Loucy (cell line): ENCODE data around the gene SYNGR2.
A peak's percentile ranks its signal among the peaks of the same experiment; 100 is the strongest.

Source experiments
- H2AFZ ChIP-seq: fragments of 200-600 bp; sonication (generic); 2 replicates; pipeline ENCODE4 v1.6.0; 2016; ENCODE audit warnings: antibody characterized with exemption, mild to moderate bottlenecking, low read length, moderate library complexity
- H3F3A ChIP-seq: fragments of 200-600 bp; 2 replicates; pipeline ENCODE4 v1.6.0; 2016; ENCODE audit warnings: antibody characterized with exemption, low read depth, mild to moderate bottlenecking
- H3K27me3 ChIP-seq: fragments of 200-600 bp; sonication (generic); 2 replicates; pipeline ENCODE4 v1.6.1; 2014; ENCODE audit warnings: low read length, mild to moderate bottlenecking; ENCODE audit not compliant: insufficient read depth, poor library complexity, severe bottlenecking
- H3K36me3 ChIP-seq: fragments of 200-600 bp; sonication (generic); 2 replicates; pipeline ENCODE4 v1.6.1; 2016; ENCODE audit warnings: low read length; ENCODE audit not compliant: insufficient read depth
- H3K4me1 ChIP-seq: fragments of 200-600 bp; sonication (generic); 2 replicates; pipeline ENCODE4 v1.5.1; 2014; ENCODE audit warnings: low read length, mild to moderate bottlenecking; ENCODE audit not compliant: insufficient read depth, poor library complexity, severe bottlenecking
- H3K4me2 ChIP-seq: fragments of 200-600 bp; sonication (generic); 2 replicates; pipeline ENCODE4 v1.6.0; 2014; ENCODE audit warnings: antibody characterized with exemption, low read length, low read depth, mild to moderate bottlenecking; ENCODE audit not compliant: poor library complexity, severe bottlenecking
- H3K4me3 ChIP-seq: fragments of 200-600 bp; sonication (generic); 2 replicates; pipeline ENCODE4 v1.5.1; 2014; ENCODE audit warnings: low read length, mild to moderate bottlenecking, mixed read lengths; ENCODE audit not compliant: poor library complexity, severe bottlenecking
- H3K79me2 ChIP-seq: fragments of 200-600 bp; sonication (generic); 2 replicates; pipeline ENCODE4 v1.6.1; 2014; ENCODE audit warnings: low read length; ENCODE audit not compliant: insufficient read depth
- H3K9ac ChIP-seq: fragments of 200-600 bp; sonication (generic); 2 replicates; pipeline ENCODE4 v1.6.0; 2014; ENCODE audit warnings: mild to moderate bottlenecking, low read depth, low read length, moderate library complexity; ENCODE audit not compliant: poor library complexity, severe bottlenecking
- H3K9me2 ChIP-seq: fragments of 200-600 bp; sonication (generic); replicated peaks from 2 replicates; pipeline ENCODE4 v1.6.1; 2016; ENCODE audit warnings: low read depth, low read length, mixed read lengths
- H3K9me3 ChIP-seq: fragments of 200-600 bp; sonication (generic); 2 replicates; pipeline ENCODE4 v1.6.1; 2014; ENCODE audit warnings: mild to moderate bottlenecking, antibody characterized with exemption, low read length, low read depth; ENCODE audit not compliant: insufficient read depth
- H4K20me1 ChIP-seq: fragments of 200-600 bp; sonication (generic); 2 replicates; pipeline ENCODE4 v1.6.0; 2014; ENCODE audit warnings: antibody characterized with exemption, low read length, mild to moderate bottlenecking; ENCODE audit not compliant: insufficient read depth, poor library complexity, severe bottlenecking
- EZH2phosphoT487 ChIP-seq: fragments of 200-600 bp; IDR thresholded peaks from 2 replicates; pipeline ENCODE4 v1.6.1; 2018; ENCODE audit warnings: antibody characterized with exemption, mild to moderate bottlenecking, moderate library complexity, borderline replicate concordance
- TF ChIP-seq, protein P1 (sequence below): fragments of 200-600 bp; sonication (generic); conservative IDR thresholded peaks from 2 replicates; pipeline ENCODE4 v1.5.1; 2014; ENCODE audit warnings: mild to moderate bottlenecking, antibody characterized with exemption, low read length

SYNGR2 gene

GRCh38 chr17:78126895-78127238, 41.5 kb upstream of the SYNGR2 start:
- Histone ChIP-seq H3K9ac (peak overlapping the region; percentile 99), H4K20me1 (peaks cover 26% of the 10 kb centered on the region), H3K79me2 (peaks cover 93% of the 10 kb centered on the region), H3K9me3 (no peaks in the 10 kb centered on the region), H3K4me1 (peaks cover 54% of the 10 kb centered on the region), H3K27me3 (peaks cover 8% of the 10 kb centered on the region), H3K4me2 (peak overlapping the region; percentile 81), H3K36me3 (peaks cover 19% of the 10 kb centered on the region; the same call in 1 of the 2 replicates), H3F3A (peaks cover 13% of the 10 kb centered on the region; the same call in 1 of the 2 replicates), H2AFZ (no peak overlapping the region), H3K9me2 (no peaks in the 10 kb centered on the region), H3K4me3 (peak overlapping the region; percentile 91)
- no peak for TF ChIP-seq EZH2phosphoT487
- TF ChIP-seq, protein P1, sequence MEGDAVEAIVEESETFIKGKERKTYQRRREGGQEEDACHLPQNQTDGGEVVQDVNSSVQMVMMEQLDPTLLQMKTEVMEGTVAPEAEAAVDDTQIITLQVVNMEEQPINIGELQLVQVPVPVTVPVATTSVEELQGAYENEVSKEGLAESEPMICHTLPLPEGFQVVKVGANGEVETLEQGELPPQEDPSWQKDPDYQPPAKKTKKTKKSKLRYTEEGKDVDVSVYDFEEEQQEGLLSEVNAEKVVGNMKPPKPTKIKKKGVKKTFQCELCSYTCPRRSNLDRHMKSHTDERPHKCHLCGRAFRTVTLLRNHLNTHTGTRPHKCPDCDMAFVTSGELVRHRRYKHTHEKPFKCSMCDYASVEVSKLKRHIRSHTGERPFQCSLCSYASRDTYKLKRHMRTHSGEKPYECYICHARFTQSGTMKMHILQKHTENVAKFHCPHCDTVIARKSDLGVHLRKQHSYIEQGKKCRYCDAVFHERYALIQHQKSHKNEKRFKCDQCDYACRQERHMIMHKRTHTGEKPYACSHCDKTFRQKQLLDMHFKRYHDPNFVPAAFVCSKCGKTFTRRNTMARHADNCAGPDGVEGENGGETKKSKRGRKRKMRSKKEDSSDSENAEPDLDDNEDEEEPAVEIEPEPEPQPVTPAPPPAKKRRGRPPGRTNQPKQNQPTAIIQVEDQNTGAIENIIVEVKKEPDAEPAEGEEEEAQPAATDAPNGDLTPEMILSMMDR, result no peak

GRCh38 chr17:78127239-78127887, 41.0 kb upstream of the SYNGR2 start:
- Histone ChIP-seq H3F3A (peaks cover 13% of the 10 kb centered on the region; the same call in 1 of the 2 replicates), H3K4me2 (peak overlapping the region; percentile 81), H2AFZ (no peak overlapping the region), H4K20me1 (peaks cover 23% of the 10 kb centered on the region), H3K27me3 (peaks cover 8% of the 10 kb centered on the region), H3K9me3 (no peaks in the 10 kb centered on the region), H3K79me2 (peaks cover 93% of the 10 kb centered on the region), H3K36me3 (peaks cover 19% of the 10 kb centered on the region; the same call in 1 of the 2 replicates), H3K9ac (peak overlapping the region; percentile 99), H3K9me2 (no peaks in the 10 kb centered on the region), H3K4me1 (peaks cover 50% of the 10 kb centered on the region), H3K4me3 (peak overlapping the region; percentile 91)
- TF ChIP-seq, protein P1, result no peak
- TF ChIP-seq EZH2phosphoT487, result no peak

DNA sequence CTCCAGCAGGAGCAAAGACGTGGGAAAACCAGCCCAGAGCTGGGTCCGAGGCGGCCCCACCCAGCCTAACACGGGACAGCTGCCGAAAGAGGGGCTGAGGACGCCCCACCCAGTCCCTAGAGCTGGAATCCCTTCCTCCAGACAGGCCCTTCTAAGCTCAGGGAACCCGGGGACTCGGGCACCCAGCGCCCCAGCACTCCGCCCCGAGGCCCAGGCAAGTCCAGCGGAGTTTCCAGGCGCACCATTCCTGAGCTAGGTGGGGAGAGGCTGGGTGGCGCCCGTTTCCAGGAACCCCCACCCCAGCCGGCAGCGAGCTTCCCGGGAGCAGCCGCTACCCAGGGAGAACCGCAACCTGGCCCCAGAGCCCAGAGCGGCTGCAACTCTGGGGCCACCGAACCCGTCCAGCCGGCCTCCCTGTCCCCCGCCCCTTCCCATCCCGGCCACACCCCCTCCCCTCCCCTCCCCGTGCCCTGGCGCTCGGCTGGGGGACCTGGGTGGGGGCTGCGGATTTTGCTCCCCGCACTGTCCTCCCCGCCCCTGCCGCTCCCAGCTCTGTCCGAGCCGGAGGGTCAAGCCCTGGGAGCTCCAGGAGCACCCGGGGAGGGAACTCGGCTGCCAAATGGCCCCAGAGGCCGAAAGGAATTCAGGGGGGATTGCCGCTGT, 40.4 kb upstream of the SYNGR2 start:
- no peak for TF ChIP-seq EZH2phosphoT487
- TF ChIP-seq, protein P1, result no peak
- peaks cover 22% of the 10 kb centered on the region; the same call in 1 of the 2 replicates for H3K36me3 ChIP-seq
- H3K9ac ChIP-seq, result peak overlapping the region; percentile 99
- no peaks in the 10 kb centered on the region for H3K9me2 ChIP-seq
- H3K4me1 ChIP-seq, result peaks cover 50% of the 10 kb centered on the region
- no peaks in the 10 kb centered on the region for H3K9me3 ChIP-seq
- H3K4me2 ChIP-seq, result peak overlapping the region; percentile 81
- H3F3A ChIP-seq, result peaks cover 13% of the 10 kb centered on the region; the same call in 1 of the 2 replicates
- peaks cover 93% of the 10 kb centered on the region for H3K79me2 ChIP-seq
- peak overlapping the region; percentile 91 for H3K4me3 ChIP-seq
- H4K20me1 ChIP-seq, result peaks cover 29% of the 10 kb centered on the region
- H3K27me3 ChIP-seq, result peaks cover 8% of the 10 kb centered on the region
- H2AFZ ChIP-seq, result peak overlapping the region; percentile 69
